Left lobe of liver (tissue), 2 donors: ENCODE results near the gene GNG7. TPM values are rescaled to one million over a fixed set of nuclear protein-coding genes. Genes with fewer than 3 reads are reported as not detected.

Experiments
- ATAC-seq: fragments of 200-7000 bp; cut with Tn5 transposase; one replicate; pipeline ENCODE4 v1.9.1; 2020; ENCODE audit warnings: mild to moderate bottlenecking, moderate library complexity
- DNase-seq: peaks from one replicate; pipeline ENCODE4 v3.0.0-alpha.2; 2020; ENCODE audit warnings: low spot score
- total RNA-seq: library from RNA; stranded (reverse); gene quantifications from one replicate; pipeline ENCODE4 v1.2.1, GENCODE V29; 2021
- donor health status: DM: no; HTN: no; CAD: no; lungs with moderate emphysema.
- donor health status: DM: no; HTN: yes; CAD: no.

GNG7 gene
- total RNA-seq = 4.0 TPM

DNA sequence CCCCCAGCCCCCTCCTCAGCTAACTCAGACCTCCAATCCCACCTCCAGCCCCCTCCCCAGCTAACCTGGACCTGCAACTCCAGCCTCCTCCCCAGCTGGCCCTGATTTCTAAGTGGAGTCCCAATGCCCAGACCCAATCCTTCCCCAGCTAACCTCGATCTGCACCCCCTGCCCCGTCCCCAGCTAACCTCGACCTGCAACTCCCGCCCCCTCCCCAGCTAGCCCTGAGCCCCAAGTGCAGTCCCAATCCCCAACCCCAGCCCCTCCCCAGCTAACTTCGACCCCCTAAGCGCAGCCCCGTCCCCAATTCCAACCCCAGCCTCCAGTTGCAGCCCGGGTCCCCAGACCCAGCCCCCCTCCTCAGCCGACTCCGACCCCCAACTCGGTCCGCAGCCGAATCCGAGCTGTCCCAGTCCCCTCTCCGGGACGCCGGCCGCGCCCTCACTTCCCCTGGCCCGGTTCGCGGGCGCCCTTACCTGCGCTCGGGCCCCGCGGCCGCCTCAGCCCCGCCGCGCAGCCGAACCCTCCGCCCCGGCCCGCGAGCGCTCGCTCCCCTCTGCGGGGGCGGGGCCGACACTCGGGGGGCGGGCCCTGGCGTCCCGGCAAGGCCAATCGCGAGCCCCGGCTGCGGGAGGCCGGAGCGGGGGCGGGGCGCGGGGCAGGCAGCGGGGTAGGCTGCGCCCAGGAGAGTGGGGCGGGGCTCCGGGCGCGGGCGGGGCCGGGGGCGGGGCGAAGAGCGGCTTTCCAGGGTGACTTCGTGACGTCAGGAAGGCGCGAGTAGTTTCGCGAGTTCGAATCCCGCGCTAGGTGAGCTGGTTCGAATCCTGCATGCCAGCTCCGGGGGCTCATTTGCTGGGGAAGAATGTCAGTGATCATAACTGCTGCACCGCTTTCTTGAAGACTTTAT, at the start of gene GNG7:
Gene GNG7 (minus strand): TSS at position 525 of the 907 bp plus-strand sequence. CDS start 182,006 bp downstream, outside the sequence.
- peak; percentile 100 for ATAC-seq
- DNase-seq = peak; percentile 95

DNA sequence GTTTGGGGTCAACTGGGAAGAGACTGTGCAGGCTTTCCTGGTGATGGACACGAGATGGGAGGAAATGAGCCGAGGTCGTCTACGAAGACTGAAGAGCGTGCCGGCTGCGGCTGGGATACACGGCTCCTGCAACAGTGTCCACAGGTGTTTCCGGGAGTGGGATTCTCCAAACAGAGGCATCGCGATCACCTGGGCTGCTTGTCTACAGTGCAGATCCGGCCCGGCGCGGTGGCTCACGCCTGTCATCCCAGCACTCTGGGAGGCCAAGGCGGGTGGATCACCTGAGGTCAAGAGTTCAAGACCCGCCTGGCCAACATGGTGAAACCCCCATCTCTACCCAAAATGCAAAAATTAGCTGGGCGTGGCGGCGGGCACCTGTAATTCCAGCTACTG, 48.9 kb upstream of the GNG7 start:
- no peak for DNase-seq
- no peak for ATAC-seq

- DNase-seq = no peak
- ATAC-seq = no peak
These were observed 48.4 kb upstream of the GNG7 start for GRCh38 chr19:2750808-2751437.

GRCh38 chr19:2747349-2747748, 44.9 kb upstream of the GNG7 start:
- DNase-seq (no peak), ATAC-seq (no peak)

DNA sequence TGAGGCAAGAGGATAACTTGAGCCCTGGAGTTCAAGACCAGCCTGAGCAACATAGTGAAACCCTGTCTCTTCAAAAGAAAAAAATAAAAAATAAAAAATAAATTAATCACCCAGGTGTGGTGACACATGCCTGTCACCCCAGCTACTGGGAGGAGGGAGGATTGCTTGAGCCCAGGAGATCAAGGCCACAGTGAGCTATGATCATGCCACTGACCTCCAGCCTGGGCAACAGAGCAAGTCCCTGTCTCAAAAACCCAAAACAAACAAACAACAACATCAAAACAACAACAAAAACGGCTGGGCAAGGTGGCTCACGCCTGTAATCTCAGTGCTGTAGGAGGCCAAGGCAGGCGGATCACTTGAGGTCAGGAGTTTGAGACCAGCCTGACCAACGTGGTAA, 41.6 kb upstream of the GNG7 start:
- ATAC-seq = no peak
- no peak for DNase-seq

- DNase-seq = no peak
- no peak for ATAC-seq
These were observed 40.6 kb upstream of the GNG7 start for GRCh38 chr19:2743099-2743498.

DNA sequence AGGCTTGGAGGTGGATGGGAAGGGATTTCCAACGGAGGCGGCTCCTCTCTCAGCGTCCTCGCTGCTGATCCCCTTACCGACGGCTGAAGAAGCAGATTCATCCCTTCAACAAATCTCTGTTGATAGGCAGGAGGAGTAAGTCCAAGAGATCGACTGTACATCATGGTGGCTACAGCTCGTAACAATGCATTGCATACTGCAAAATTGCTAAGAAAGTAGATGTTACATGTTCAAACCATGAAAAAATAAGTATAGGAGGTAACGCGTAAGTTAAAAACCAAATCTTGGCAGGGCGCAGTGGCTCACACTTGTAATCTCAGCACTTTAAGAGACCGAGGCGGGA, 37.8 kb upstream of the GNG7 start:
- DNase-seq (no peak), ATAC-seq (no peak)

GRCh38 chr19:2739602-2740313, 37.3 kb upstream of the GNG7 start, which contains the start of gene SLC39A3:
Gene SLC39A3, minus strand, starts transcription at chr19:2740017. Its CDS starts 2,760 bp downstream, at chr19:2737257.
- peak; percentile 100 for ATAC-seq
- peak; percentile 99 for DNase-seq

- ATAC-seq (no peak), DNase-seq (no peak)
These were observed 34.2 kb upstream of the GNG7 start for GRCh38 chr19:2736550-2737190.

DNA sequence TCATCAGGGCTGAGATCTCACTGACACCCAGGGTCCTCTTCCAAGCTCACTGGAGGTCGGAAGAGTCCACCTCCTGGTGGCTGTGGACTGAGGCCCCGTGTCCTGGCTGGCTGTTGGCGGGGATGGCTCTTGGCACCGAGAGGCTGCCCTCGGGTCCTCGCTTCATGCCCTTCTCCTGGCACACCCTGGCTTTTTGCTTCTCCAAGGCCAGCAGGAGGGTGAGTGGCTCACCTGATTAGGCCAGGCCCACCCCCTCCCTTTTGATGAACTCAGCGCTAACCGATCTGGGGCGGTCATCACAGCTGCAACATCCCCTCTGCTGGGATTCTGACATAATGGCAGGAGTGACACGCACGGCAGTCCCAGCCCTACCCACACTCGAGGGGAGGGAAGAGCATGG, 32.9 kb upstream of the GNG7 start:
- no peak for ATAC-seq
- DNase-seq = no peak

DNA sequence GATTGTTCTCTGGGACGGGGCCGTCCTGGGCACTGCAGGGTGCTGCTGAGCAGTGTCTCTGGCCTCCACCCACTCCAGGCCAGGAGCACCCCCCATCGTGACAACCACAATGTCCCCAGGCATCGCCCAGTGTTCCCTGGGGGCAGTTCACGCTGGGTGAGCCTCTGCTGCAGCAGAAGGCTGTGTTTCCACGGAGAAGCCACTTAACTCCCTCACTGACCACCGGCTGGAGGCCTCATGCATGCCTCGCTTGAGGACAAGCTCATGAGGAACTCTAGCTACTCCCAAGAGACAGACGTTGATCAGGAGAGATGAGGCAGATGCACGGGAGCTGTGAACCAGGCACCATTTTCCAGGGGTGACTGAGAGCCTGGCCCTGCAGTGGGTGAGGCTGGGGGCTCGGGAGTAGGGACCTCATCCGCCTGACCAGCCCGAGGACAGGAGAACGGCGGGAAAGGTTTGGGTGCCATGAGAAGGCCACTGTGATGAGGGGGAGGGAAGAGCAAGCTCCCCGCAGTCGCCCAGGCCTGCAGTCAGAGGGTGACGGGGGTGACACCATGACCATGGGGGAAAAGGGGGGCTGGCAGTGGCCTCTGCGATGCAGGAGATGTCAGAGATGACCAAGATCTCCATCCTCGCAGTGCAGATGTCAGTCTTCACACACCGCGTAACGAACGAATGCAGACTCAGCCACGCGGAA, 32.2 kb upstream of the GNG7 start:
- DNase-seq (no peak), ATAC-seq (no peak)

- DNase-seq (no peak), ATAC-seq (no peak)
These were observed 31.6 kb upstream of the GNG7 start for GRCh38 chr19:2733930-2734588.

- ATAC-seq (no peak), DNase-seq (no peak)
These were observed 30.4 kb upstream of the GNG7 start for GRCh38 chr19:2732883-2733282.

GRCh38 chr19:2732157-2732725, 29.7 kb upstream of the GNG7 start:
- ATAC-seq (no peak), DNase-seq (no peak)

DNA sequence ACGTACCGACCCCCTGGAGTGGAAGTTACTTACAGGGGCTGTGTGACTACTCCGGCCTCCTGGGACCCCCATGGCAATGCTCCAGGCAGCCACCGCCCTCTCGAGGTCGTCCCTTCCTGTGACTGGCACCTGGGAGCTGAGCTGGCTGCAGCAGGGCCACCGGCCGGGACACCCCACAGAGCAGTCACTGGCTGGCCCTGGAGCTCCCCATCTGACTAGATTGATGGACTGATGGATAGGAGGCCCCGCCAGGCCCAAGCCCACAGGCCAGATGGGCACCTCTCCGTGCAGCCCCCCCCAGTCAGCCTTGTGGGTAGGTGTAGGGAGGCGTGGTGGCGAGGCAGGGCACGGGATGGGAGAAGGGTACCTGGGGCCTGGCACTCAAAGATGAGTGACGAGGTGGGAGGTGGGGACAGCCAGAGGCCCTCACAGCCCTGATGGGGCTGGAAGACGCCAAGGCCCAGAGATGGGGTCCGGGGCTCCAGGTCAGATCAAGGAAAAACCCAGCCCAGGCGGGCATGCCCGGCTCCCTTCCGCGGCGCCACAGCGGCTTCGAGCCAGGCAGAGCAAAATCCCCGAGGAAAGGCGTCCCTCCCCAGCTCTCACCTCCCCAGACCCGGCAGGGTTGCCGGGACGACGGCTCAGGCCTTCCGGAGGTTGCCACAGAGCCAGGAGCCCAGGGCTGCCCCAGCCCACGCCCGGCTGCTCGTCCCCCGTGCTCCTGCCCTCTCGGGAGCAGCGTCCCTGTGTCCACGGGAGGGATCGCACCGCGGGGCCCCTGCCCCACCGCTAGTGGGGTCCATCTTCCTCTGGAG, 28.9 kb upstream of the GNG7 start:
- DNase-seq (no peak), ATAC-seq (no peak)

DNA sequence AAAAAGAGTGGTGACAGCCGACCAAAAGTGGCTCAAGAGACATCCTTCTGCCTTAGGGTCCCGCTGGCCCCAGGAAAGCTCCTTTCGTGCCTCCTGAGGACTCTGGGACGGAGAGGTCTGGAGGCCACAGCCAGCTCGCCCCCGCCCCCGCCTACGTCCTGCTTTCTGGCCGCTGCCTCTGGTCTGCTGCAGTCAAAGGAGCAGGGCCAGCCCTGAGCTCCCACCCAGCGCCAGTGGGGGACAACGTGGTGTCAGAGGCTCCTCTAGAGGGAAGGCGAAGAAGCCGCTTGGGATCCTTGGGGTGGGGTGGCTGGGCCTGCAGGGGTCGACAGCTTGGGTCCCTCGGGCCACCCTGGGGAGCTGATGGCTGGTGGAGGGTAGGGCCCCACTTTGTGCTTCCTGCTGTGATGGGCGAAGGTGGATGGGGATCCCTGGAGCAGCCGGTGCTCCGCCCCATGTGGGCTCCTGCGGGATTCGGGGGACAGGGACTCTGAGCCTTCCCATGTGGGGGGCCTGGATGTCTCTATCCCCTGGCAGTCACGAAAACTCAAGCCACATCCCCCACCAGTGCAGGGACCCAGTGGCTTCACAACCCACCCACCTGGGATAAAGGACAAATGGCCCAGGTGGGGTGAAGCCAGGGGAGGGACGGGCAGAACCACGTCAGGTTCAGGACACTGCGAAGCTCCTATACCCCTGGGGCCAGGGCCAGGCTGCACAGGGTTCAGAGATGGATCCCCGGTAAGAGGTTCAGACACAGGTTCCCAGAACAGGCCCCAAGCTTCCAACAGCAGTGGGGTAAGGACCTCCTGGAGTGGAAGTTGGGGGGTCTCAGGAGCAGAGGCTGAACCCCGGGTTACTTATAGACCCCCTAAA, 27.7 kb upstream of the GNG7 start:
- DNase-seq (no peak), ATAC-seq (no peak)

DNA sequence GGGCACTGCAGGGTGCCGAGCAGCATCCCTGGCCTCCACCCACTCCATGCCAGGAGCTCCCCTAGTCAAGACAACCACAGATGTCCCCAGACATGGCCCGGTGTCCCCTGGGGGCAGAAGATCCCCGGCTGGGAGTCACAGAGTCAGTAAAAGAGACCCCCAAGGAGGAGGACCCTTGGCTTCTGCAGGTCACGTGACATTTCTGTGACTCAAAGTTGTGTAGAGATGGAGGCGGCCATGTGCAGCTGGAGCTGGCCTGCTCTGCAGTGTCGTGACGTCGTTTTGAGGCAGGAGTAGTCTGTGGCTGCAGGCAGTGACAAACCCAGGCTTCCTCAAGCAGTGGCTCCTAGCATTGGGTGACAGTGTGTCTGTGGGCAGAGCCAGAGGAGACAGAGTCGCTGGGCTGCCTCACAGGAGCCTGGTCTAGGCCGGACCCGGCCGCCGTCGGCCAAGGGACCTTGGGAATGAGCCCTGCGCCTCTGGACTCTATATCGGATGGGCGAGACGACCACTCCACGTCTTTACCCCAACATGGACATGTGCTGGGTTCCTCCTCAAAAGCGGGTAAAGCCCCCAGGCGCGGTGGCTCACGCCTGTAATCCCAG, 26.4 kb upstream of the GNG7 start:
- ATAC-seq = no peak
- no peak for DNase-seq

- ATAC-seq = no peak
These were observed 25.1 kb upstream of the GNG7 start for GRCh38 chr19:2727640-2727944.

More at GRCh38 chr19:2727640-2727944, 25.1 kb upstream of the GNG7 start:
- DNase-seq = no peak
